HG02852 (cell line): ENCODE results near the gene KRT74.
"Not testable (repeated sequence)": the region's sequence is repeated elsewhere in the genome, so short reads cannot be mapped to it uniquely, and the experiment has no call there.

Experiments
- ATAC-seq: cut with Tn5 transposase; IDR thresholded peaks from one replicate; pipeline ENCODE4 v1.9.1; 2021; ENCODE audit warnings: mild to moderate bottlenecking, moderate library complexity; ENCODE audit not compliant: unreplicated experiment

KRT74 gene

DNA sequence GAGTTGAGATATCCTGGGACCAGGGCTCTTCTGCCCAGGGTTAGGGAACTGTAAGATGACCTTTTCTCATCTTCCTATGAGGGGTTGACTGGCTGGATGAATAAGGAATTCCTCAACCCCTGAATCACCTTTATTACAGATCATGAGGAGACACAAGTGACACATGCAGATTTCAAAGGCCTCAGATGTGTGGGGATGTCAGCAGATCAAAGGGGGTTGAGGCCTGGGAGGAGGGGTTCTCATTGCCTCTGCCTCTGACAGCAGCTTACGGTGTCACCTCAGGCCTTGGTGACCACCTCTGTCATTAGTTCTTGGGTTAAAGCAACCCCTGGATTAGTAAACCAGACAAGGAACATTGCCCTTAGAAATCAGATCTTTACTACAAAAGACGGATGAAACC, 29.7 kb upstream of the KRT74 start:
- no peak for ATAC-seq

DNA sequence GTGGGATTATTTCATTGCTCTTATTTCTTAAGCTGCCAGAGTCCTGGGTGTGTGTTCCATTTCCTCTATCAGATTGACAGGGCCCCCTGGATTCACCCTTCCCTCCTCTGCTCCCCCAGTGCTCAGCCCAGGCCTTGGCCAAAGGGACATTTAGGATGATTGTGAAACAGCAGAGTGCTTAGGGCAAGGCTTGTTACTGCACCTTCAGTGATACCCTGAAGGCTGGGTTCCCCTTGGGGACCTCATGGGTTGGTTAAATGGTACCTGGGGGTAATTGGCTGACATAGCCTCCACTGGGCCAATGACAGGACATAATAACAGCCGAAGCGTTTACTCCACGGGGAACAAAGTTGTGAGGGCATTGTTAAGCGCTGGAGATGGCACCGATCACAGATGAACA, 28.9 kb upstream of the KRT74 start:
- no peak for ATAC-seq

DNA sequence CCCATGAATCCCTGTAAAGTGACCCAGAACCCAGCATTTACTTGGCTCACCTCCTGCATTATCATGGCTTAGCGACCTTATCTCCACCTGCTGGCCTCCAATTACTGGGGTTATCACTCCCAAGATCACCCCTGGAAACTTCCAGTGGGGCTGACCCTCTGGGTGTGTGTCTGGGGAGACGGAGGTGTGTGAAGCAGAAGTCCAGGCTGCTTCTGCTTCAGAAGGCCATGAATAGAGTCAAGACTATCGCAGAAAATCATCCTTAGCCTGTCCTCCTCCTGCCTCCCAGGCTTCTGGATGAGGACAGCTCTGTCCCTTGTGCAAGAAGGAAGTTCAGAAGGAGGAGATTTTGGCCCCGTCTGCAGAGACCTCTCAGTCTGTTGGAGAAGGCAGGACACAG, 28.0 kb upstream of the KRT74 start:
- no peak for ATAC-seq

DNA sequence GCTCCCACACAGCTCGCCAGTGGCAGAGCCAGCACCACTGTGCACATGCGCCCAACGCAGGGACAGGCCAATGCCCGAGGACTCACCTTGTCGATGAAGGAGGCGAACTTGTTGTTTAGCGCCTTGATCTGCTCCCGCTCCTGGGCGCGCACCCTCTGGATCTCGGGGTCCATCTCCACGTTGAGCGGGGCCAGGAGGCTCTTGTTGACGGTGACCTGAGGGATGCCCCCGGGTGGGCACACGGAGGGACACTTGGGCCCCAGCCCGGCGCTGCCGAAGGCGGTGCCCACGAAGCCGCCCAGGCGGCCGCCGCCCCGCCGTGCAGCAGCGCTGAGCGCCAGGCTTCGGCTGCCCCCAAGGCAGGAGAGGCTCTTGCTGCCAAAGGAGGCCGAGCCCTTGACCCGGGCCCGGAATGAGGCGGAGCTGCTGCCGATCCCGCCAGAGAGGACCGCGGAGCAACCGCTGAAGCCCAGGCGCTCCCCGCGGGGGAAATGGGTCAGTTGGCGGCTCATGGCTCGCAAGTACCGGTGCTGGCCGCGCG, 27.4 kb upstream of the KRT74 start, which contains the start of gene KRT72:
TSS of gene KRT72 (minus strand) at position 523 of the 541 bp plus-strand sequence. CDS start at position 512, 11 bp downstream.
- no peak for ATAC-seq

DNA sequence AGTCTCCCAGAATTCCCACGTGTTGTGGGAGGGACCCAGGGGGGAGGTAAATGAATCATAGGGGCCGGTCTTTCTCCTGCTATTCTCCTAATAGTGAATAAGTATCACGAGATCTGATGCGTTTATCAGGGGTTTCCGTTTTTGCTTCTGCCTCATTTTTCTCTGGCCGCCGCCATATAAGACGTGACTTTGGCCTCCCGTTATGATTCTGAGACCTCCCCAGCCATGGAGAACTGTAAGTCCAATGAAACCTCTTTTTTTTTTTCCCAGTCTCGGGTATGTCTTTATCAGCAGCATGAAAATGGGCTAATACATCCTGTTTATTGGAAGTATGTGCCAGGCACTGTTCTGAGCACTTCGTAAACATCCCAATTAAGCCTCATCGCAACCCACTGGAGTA, 26.8 kb upstream of the KRT74 start:
- no peak for ATAC-seq

DNA sequence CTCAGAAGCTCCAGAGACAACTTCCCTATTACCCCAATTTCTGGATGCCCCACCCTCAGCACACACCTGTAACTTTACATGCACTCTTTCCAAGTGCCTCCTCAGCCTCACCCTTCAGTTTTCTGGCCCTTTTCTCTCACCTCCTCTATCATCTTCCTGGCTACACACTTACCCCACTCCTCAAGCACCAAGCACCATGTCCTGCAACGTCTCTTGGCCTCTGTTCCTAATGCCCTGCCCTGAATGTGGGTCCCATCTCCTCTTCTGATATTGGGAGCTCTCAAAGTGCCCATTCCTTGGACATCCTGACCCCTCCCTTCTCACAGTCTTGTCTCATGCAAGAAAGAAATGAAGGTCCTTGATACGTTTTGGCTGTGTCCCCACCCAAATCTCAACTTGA, 26.4 kb upstream of the KRT74 start:
- no peak for ATAC-seq

DNA sequence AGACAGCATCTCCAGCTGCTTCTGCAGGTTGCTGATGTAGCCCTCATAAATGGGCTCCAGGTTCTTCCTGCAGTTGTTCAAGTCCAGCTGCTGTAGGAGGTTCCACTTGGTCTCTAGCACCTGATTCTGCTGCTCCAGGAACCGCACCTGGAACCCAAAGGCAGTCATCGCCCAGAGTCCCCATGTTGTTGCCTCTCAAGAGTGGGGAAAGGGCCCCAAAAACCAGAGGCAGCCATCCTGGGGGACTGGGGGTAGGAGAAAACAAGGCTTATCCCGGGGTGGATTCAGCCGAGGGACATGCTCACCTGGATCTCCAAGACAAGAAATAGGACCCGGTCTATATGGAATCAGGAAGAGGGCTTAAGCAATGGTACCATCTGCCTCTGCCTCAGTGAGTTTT, 25.3 kb upstream of the KRT74 start:
- no peak for ATAC-seq

DNA sequence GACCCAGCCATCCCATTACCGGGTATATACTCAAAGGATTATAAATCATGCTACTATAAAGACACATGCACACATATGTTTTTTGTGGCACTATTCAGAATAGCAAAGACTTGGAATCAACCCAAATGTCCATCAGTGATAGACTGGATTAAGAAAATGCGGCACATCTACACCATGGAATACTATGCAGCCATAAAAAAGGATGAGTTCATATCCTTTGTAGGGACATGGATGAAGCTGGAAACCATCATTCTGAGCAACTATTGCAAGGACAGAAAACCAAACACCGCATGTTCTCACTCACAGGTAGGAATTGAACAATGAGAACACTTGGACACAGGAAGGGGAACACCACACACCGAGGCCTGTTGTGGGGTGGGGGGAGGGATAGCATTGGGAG, 20.6 kb upstream of the KRT74 start:
- ATAC-seq: not testable (repeated sequence)

DNA sequence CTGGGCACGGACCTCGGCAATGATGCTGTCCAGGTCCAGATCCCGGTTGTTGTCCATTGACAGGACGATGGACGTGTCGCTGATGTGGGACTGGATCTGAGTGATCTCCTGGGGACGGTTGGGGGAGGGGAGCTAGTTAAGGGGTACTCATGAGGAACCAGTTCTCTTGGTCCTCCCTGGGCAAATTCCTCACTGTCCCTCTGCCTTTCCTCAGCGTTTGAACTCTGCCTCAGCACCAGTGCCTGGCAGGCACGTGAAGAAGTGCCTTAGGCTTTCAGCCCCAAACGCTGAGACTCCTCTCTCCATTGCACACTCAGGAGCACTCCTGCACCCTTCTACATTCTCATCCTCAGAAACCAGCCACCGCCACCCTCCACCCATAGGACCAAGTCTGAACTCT, 17.9 kb upstream of the KRT74 start:
- no peak for ATAC-seq

DNA sequence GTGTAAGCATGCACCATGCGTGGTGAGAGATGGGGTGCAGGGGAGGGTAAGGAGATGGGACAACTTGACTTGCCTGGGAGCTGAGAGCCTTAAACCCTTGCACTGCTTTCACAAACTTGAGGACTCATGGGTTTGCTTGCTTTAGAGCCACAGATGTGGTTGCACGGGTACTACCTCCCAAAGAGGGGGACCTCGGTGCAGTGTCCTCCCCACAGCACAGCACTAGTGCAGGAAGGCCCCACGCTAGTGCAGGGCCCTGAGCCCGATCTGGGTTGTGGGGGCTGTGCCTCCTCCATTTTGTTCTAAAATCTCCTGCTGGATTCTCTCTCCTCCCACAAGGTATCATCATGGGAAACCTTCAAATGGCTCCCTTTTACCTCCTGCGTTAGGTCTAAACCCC, 16.4 kb upstream of the KRT74 start:
- no peak for ATAC-seq

DNA sequence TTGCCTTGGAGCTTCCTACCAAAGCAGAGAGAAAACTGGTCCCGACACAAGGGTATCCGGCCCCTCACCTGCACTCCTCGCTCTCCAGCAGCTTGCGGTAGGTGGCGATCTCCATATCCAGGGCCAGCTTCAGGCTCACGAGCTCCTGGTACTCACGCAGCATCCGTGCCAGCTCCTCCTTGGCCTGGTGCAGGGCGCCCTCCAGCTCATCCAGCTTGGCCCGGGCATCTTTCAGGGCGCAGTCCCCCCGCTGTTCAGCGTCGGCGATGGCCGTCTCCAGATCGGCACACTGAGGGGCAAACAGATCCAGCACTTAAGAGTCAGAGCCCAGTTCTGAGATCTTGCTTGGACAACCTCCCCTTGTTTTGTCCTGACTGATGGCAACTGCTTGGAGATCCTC, 13.9 kb upstream of the KRT74 start:
- ATAC-seq: no peak

DNA sequence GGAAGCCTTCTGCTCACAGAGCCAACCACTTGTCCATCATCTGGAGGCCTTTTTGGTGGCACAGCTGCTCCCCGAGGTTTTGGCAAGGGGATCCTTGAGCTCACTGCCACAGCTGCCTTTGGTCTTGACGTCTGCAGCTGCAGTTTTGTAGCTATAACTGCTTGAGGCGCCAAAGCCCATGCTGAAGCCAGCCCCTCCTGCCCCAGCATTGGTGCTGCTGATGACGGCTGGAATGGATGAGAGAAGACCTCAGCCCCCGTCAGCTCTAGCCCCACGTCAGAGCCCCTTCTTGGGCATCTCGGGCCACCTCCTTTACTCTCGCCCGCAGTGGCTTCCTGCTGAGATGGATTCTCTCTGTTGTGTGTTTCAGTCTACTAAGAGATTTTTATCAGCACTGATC, 12.3 kb upstream of the KRT74 start:
- ATAC-seq: no peak

DNA sequence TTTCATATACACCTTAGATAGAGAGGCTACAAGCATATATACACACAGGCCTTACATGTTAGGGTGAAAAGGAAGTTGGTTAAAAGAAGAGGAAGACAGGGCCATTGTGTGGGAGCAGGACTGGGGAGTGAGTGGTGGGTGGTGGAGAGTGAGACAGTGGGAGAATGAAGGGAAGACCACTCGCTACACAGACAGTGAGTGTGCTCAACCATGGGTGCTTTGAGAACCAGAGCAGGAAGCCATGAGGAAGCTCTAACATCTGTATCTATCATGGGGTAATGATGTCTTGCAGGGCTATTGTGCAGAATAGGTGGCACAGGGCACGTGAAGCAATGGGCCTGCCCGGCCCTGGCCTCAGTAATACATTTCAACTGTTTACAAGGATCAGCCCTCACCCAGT, 11.4 kb upstream of the KRT74 start:
- ATAC-seq: no peak

DNA sequence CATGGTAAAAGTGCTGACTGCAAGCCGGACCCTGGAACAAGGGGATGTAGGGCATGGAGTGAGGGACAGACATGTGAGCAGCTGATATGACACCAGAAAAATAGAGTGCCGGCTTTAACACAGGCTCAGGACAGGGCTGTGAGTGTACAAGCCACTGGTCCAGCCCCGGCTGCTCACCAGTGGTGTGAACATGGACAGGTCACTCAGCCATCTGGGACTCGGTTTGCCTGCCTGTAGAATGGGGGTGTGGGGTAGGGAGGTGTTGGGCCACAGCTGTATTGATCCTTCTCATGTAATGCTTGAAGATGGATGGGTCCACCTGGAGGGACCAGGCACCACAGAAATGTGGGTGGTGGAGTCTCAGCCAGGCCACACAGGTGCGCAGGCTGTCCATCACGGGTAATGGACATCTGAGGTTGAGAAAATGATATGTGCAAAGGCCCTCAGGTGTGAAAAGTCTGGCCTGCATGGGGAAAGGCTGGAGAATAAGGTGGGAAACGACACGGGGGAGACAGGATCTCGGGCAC, 10.6 kb upstream of the KRT74 start:
- ATAC-seq: no peak

DNA sequence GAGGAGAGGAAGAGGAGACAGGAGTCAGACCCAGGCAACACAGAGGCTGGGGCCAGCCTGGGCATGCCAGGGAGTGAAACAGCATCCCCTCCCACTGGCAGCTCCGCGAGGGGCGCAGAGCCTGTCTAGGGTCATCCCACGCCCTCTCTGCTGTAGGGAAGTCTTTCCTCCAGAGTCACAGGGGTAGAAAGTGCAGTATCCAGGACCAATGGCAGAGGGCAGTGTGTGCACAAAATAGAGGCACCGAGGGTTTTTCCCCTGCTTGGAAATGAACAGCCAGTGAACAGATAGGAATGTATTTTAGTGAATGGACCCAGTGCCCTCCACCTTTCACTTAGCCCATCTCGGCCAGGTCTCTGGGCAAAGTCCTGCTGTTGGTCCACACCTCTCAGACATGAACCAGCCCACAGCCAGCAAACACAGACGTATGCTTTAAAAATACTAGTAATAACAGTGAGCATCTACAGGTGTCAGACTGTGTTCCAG, 9.4 kb upstream of the KRT74 start:
- no peak for ATAC-seq

DNA sequence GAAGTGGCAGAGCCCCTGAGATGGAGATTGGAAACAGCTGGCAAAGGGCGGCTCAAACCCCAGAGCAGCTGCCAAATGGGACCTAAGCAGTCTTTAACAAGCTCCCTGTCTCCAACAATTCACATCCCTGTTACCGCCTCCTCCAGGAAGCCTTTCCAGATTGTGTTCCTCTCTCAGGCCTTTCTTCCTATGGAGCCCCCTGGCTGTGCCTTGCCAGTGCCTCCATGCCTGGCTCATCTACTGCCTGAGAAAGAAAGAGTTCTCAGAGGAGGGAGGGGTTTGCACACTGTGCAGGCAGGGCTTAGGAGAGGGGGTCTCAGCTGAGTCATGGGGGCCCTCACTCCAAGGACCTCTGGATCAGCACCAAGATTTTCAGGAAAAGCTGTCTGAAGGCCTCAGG, 8.8 kb upstream of the KRT74 start:
- ATAC-seq: no peak

DNA sequence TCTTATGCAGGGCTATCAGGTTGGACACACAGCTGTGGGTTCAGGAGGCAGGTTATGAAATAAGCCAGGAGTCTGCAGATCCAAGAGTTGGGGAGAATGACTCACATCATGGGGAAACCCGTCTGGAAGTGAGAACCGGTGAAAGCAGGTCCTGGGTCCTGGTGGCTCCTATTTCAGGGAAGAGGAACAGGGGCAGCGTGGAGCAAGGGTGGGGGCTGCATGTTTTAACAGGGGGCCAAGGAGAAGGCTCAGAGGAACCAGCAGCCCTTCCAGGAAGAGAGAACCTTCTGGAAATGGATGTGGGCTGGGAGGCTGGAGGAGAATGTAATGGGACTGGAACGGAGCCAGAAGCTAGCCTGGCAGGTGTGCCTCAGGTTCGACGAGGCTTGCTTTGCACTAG, 7.8 kb upstream of the KRT74 start:
- ATAC-seq: no peak

DNA sequence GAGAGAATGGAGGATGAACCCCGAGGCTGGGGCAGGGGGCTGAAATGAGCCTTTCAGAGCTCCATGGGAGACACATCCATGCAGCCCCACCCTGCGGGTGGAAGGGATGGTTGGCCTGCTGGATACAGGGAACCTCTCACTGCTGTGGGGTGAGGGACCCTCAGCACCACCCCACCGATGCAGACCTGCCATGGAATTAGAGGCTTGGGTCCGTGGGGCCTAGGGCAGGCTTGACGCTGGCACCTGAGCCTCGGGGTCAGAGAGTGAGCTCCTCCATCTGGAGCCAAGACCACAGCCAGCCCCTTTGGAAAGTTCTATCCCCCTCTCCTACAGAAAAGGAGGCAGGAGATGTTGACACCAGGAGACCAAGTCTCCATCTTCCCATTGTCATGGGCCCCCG, 7.4 kb upstream of the KRT74 start:
- ATAC-seq: no peak

DNA sequence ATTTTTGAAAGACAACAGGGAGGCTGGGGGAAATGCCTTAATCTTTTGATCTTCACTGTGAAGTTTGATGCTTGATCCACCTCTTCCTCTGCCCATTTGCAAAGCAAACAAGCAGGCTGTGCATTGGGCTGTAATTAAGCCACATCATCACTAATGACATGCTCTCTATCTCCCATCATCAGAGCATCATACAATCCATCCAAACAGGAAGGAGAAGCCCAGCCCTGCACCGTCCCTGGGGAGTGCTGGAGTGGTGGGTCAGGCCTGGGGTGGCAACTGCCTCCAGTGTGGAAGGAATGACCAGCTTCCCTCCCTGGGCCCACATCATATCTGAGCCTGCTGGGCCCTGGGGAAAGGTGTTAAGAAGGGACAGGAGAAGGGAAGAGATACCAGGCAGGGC, 6.9 kb upstream of the KRT74 start:
- no peak for ATAC-seq

DNA sequence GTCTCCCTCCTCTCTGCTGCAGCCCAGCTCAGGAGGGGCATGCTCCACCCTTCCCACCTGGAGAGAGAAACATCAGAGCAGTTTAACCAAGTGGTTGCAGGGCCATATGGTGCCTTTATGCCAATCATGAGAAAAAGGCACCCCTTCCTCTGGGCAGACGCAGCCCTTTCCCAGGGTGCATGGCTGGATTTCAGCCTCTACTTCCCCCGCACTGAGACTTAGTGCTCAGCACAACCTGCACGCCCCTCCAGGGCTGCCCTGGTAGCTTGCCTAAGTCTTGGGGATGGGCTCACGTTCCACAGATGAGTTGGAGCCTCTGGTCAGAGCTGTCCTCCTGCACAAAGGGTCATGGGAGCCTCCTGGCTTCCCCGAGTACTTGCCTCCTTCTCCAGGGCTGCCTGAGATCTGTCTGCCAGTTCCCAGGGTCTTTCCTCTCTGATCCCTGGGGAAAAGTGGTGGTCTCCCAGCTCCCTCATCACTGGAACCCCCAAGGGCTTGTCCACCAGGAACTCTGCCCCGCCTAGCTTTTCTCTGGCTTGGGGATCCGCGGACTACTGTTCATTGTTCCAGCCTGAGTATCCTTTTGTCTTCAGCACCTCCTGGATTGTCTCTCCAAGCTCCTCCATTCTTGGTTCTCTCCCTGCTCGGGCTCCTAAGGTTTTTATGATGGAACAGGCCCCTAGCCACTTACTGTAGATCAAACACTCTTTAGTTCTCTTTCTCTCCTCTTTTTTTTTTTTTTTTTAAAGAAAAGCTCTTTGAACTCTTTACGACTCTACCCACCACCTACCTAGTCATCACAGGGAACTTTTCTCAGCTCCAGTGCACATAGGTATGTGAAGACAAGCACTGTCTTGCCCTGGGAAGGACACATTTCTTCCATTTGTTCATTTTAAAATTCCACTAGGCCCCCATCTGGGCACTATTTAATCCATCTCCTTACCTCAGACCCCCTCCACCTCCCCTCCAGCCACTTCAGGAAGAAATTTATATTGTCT, 6.1 kb upstream of the KRT74 start:
- ATAC-seq: no peak

DNA sequence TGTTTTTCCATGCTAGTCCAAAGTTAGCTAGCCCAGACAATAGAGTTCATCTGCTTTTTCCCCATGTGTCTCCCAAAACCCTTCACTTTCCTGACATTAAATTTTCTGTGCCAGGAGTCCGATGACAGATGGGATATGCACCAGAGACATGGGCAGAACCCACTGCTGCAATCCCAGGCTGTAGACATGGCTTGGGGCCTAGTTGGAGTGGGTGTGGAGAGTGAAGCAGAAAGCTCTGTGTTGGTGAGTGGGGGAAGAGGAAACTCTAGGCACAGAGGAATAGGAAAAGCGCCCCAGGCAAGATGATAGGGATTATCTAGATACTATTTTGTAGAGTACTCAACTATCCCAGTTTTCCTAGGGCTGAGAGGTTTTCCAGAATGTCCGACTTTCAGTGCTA, 4.8 kb upstream of the KRT74 start:
- no peak for ATAC-seq

DNA sequence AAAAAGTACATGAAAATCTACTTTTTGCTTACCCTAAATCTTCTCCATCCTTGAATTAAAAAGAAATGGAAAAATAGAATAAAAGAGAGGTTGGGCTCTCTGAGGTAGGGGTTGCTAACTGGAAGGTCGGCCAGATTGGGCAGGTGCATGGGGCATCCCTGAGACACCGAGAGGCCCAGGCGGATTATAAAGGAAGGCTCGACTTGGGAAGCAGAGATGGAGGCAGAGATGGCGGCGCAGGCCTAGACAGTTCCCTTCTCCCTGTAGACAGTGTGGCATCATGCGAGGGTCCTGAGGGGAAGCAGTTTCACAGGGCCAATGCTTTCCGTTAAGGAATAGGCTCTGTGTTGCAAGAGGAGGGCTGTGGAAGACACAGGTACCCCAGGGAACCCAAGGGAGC, 3.7 kb upstream of the KRT74 start:
- ATAC-seq: no peak
